GM12878 (cell line): ENCODE results near the gene PLK5. TPM values are rescaled to one million over a fixed set of nuclear protein-coding genes. Genes with fewer than 3 reads are reported as not detected.
"Not testable (repeated sequence)": the region's sequence is repeated elsewhere in the genome, so short reads cannot be mapped to it uniquely, and the experiment has no call there.

Experiments
- ATAC-seq: fragments of 200-7000 bp; cut with Tn5 transposase; 3 replicates; pipeline ENCODE4 v1.9.1; 2020; ENCODE audit warnings: mild to moderate bottlenecking, moderate library complexity
- BruUV-seq: library from RNA; stranded (reverse); fragments of 400-500 nt; replicated peaks from 2 replicates; lab custom pipeline; 2021; lab: Mats Ljungman, UMichigan
- CTCF ChIA-PET: fragments of 300-600 bp; sonication (Branson Sonifier 250); formaldehyde crosslinking; extraction: SDS; loops from one replicate; lab custom pipeline; 2021; ENCODE audit warnings: inconsistent platforms; lab: Yijun Ruan, JAX
- POLR2A ChIA-PET: fragments of 350-600 bp; formaldehyde crosslinking; extraction: SDS; loops from one replicate; lab custom pipeline; 2021; ENCODE audit warnings: inconsistent platforms; lab: Charles Lee
- RAD21 ChIA-PET: fragments of 300-600 bp; sonication (Branson Sonifier 250); formaldehyde crosslinking; loops from one replicate; lab custom pipeline; 2023; ENCODE audit warnings: antibody characterized with exemption; ENCODE audit not compliant: unreplicated experiment; lab: Charles Lee
- SMC1A ChIA-PET: fragments of 300-600 bp; sonication (Branson Sonifier 250); formaldehyde crosslinking; loops from one replicate; lab custom pipeline; 2023; ENCODE audit not compliant: unreplicated experiment, uncharacterized antibody; lab: Charles Lee
- DNase-seq: peaks from one replicate; pipeline ENCODE4 v3.0.0-alpha.2; 2011; ENCODE audit warnings: low read depth, low spot score
- FAIRE-seq: peaks from 3 replicates; lab custom pipeline; 2011; peaks lifted over from hg19 to GRCh38; lab: Jason Lieb, UNC
- H2AFZ ChIP-seq: 2 replicates; pipeline ENCODE4 v1.6.0; 2011; ENCODE audit warnings: low read depth, low read length, control low read depth; ENCODE audit not compliant: control insufficient read depth
- H3K27ac ChIP-seq: 2 replicates; pipeline ENCODE4 v1.5.1; 2011; ENCODE audit warnings: control low read depth; ENCODE audit not compliant: control insufficient read depth, insufficient read depth
- H3K27me3 ChIP-seq, 2 experiments: replicated peaks in 1 of 2; 2 replicates each; pipeline versions ENCODE4 v1.6.0 to v1.6.1; 2011; ENCODE audit warnings: low read length in 1 of 2; ENCODE audit not compliant: control insufficient read depth in 2 of 2, insufficient read depth in 2 of 2
- H3K36me3 ChIP-seq, 2 experiments: 2 replicates each; pipeline ENCODE4 v1.5.1; 2011; ENCODE audit warnings: low read length in 1 of 2; ENCODE audit not compliant: control insufficient read depth in 2 of 2, insufficient read depth in 2 of 2
- H3K4me1 ChIP-seq: 2 replicates; pipeline ENCODE4 v1.6.1; 2011; ENCODE audit warnings: mild to moderate bottlenecking, low read length, moderate library complexity, mixed read lengths; ENCODE audit not compliant: control insufficient read depth, insufficient read depth
- H3K4me2 ChIP-seq: 2 replicates; pipeline ENCODE4 v1.6.0; 2011; ENCODE audit warnings: control low read depth; ENCODE audit not compliant: control insufficient read depth, insufficient read depth
- H3K4me3 ChIP-seq: fragments of 200-600 bp; sonication (generic); 2 replicates; pipeline ENCODE4 v1.5.1; 2016
- H3K79me2 ChIP-seq: 2 replicates; pipeline ENCODE4 v1.6.0; 2011; ENCODE audit warnings: low read length; ENCODE audit not compliant: control insufficient read depth, insufficient read depth
- H3K9ac ChIP-seq: 2 replicates; pipeline ENCODE4 v1.8.0; 2011; ENCODE audit warnings: low read length, control low read depth, mixed read lengths; ENCODE audit not compliant: control insufficient read depth, insufficient read depth
- H3K9me3 ChIP-seq: replicated peaks from 3 replicates; pipeline ENCODE4 v1.5.1; 2011; ENCODE audit warnings: mild to moderate bottlenecking, low read length; ENCODE audit not compliant: control insufficient read depth, insufficient read depth
- H4K20me1 ChIP-seq: 2 replicates; pipeline ENCODE4 v1.6.0; 2011; ENCODE audit not compliant: control insufficient read depth, insufficient read depth
- ESRRA ChIP-seq: IDR thresholded peaks from 2 replicates; pipeline ENCODE4 v1.6.1; 2012; ENCODE audit warnings: mild to moderate bottlenecking, low read length, improper control_type of control experiment
- IRF5 ChIP-seq: fragments of 450-650 bp; IDR thresholded peaks from 2 replicates; pipeline ENCODE4 v1.6.1; 2017; ENCODE audit warnings: borderline replicate concordance
- NR2C1 ChIP-seq: fragments of 450-650 bp; IDR thresholded peaks from 2 replicates; pipeline ENCODE4 v1.6.1; 2017; ENCODE audit warnings: antibody characterized with exemption, mild to moderate bottlenecking, moderate library complexity
- PAX5 ChIP-seq: IDR thresholded peaks from 2 replicates; pipeline ENCODE4 v1.6.1; 2011; ENCODE audit warnings: low read depth, low read length, borderline replicate concordance
- TBL1XR1 ChIP-seq: IDR thresholded peaks from 2 replicates; pipeline ENCODE4 v1.6.1; 2012; ENCODE audit warnings: low read depth, low read length, improper control_type of control experiment
- YY1 ChIP-seq: IDR thresholded peaks from 2 replicates; pipeline ENCODE4 v1.6.1; 2011; ENCODE audit warnings: low read depth, mild to moderate bottlenecking, low read length
- ZNF217 ChIP-seq: fragments of 450-650 bp; IDR thresholded peaks from 2 replicates; pipeline ENCODE4 v1.6.1; 2017; ENCODE audit warnings: antibody characterized with exemption, mild to moderate bottlenecking
- WGBS: methylation state at CpG from one replicate; pipeline ENCODE4 v1.1.6; 2016; ENCODE audit warnings: low lambda C conversion rate; ENCODE audit not compliant: insufficient replicate concordance, insufficient coverage; ENCODE audit errors: missing lambda C conversion rate; 5-methylcytosine and 5-hydroxymethylcytosine counted together
- in situ Hi-C: fragments of 300-500 bp; cut with MboI; formaldehyde crosslinking; loops from 9 replicates; pipeline ENCODE4 v1.14.3; 2018; ENCODE audit warnings: mixed read lengths
- intact Hi-C: fragments of 100-400 bp; cut with micrococcal nuclease; formaldehyde crosslinking; loops from one replicate; pipeline ENCODE4 v1.14.2; 2022; ENCODE audit not compliant: unreplicated experiment
- polyA plus RNA-seq, 11 experiments: library from polyadenylated mRNA; depleted of rRNA in 4 of 11; unstranded in 6 of 11; stranded (reverse) in 5 of 11; fragments of >200 nt; fragmentation: Nextera tagmentation in 4 of 11; fragmentation: Illumina TruSeq in 1 of 11; extraction: Ambion mirVana in 4 of 11; extraction: Trizol in 1 of 11; gene quantifications; 1 replicate in 1 of 11; 2 replicates in 10 of 11; pipeline versions ENCODE4 v1.2.1 to v1.2.3, GENCODE V29; 2011 to 2016; ENCODE audit warnings: inconsistent platforms in 2 of 11, missing spikeins in 2 of 11, low read depth in 1 of 11
- total RNA-seq, 4 experiments: library from RNA; depleted of rRNA in 3 of 4; stranded (reverse); fragments of >200 nt in 3 of 4; fragmentation: Illumina TruSeq in 1 of 4; extraction: Trizol in 1 of 4; gene quantifications; 2 replicates each; pipeline versions ENCODE4 v1.2.1 to v1.2.3, GENCODE V29; 2013 to 2021

PLK5 gene
- total and polyA plus RNA-seq, 10 of the 15 experiments (the other 5 are each of a cell fraction or from before 2014, with no cell fraction given) = 0.13 TPM; not detected in 9

- TF ChIP-seq IRF5 = no peak
- no peak for TF ChIP-seq ZNF217
- no peak for TF ChIP-seq TBL1XR1
- no peak for TF ChIP-seq ESRRA
- no peak for TF ChIP-seq NR2C1
- TF ChIP-seq PAX5 = no peak
- TF ChIP-seq YY1 = no peak
Measured at GRCh38 chr19:1534972-1535371, 11.1 kb downstream of the PLK5 start (continued).

- H3K36me3 ChIP-seq, H3K27me3 ChIP-seq, H3K79me2 ChIP-seq, H2AFZ ChIP-seq, H3K9ac ChIP-seq, H3K4me2 ChIP-seq, intact Hi-C loops, RAD21 ChIA-PET, CTCF ChIA-PET, SMC1A ChIA-PET, FAIRE-seq, H3K4me3 ChIP-seq, H4K20me1 ChIP-seq, H3K4me1 ChIP-seq, BruUV-seq, ATAC-seq, H3K27ac ChIP-seq, DNase-seq, in situ Hi-C loops, POLR2A ChIA-PET, H3K9me3 ChIP-seq: not testable (repeated sequence)
- WGBS = 64% methylated on average over 7 of the region's 7 CpGs
Measured at GRCh38 chr19:1535699-1536098, 11.8 kb downstream of the PLK5 start.
